Left lobe of liver (tissue), 2 donors: ENCODE results near the gene PPP4C. TPM values are rescaled to one million over a fixed set of nuclear protein-coding genes. Genes with fewer than 3 reads are reported as not detected.
"Not testable (repeated sequence)": the region's sequence is repeated elsewhere in the genome, so short reads cannot be mapped to it uniquely, and the experiment has no call there.

Source experiments
- ATAC-seq: fragments of 200-7000 bp; cut with Tn5 transposase; one replicate; pipeline ENCODE4 v1.9.1; 2020; ENCODE audit warnings: mild to moderate bottlenecking, moderate library complexity
- DNase-seq: peaks from one replicate; pipeline ENCODE4 v3.0.0-alpha.2; 2020; ENCODE audit warnings: low spot score
- total RNA-seq: library from RNA; stranded (reverse); gene quantifications from one replicate; pipeline ENCODE4 v1.2.1, GENCODE V29; 2021
- donor health status: DM: no; HTN: no; CAD: no; lungs with moderate emphysema.
- donor health status: DM: no; HTN: yes; CAD: no.

PPP4C gene
- 51.0 TPM for total RNA-seq

DNA sequence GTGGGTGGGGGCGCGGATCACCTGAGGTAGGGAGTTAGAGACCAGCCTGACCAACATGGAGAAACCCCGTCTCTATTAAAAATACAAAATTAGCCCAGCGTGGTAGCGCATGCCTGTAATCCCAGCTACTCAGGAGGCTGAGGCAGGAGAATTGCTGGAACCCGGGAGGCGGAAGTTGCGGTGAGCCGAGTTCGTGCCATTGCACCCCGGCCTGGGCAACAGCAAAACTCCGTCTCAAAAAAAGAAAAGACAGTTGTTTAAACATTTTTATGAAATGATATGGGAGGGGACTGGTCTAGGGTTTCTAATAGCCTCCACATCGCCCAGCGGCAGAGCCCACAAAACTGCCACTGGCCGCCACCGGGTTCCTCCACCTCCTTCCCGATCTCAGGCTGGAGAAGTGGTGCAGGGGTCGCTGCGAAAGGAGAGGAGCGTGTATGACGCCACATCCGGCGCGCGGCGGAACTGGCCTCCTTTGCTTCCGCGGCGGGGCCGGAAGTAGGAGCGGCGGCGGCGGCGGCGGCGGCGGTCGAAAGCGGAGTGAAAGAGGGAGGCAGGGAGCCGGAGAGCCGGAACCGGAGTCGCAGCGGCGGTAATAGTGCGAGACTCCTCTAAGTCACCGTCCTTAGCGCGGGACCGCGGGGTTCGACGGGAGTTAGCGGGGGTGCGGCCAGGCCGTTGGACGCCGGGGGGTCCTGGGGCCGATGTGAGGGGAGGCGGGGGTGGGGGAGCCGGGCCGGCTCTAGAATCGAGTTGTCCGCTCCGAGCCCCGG is at the start of gene PPP4C:
Gene PPP4C (plus strand): TSS at position 492 of the 773 bp plus-strand sequence. CDS start 384 bp downstream, outside the sequence.
- DNase-seq (peak; percentile 92), ATAC-seq (peak; percentile 95)

DNA sequence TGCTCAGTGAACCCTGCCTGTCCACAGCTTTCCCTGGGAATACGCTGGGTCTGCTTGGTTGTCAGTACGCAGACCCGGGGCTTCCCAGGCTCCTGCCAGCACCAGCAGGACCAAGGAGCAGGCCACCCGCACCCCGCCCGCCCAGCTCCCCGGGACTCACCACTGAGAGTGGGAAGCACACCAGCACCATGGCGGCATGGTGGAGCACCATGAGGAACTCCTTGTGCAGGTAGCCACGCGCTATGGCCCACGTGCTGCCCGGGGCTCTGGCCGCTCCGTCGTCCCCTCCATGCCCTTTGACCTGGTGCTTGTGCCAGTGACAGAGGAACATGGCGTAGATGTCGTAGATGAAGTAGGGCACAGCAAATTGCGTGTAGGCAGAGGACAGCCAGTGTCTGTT is 49.3 kb upstream of the PPP4C start:
- ATAC-seq (no peak), DNase-seq (no peak)

DNA sequence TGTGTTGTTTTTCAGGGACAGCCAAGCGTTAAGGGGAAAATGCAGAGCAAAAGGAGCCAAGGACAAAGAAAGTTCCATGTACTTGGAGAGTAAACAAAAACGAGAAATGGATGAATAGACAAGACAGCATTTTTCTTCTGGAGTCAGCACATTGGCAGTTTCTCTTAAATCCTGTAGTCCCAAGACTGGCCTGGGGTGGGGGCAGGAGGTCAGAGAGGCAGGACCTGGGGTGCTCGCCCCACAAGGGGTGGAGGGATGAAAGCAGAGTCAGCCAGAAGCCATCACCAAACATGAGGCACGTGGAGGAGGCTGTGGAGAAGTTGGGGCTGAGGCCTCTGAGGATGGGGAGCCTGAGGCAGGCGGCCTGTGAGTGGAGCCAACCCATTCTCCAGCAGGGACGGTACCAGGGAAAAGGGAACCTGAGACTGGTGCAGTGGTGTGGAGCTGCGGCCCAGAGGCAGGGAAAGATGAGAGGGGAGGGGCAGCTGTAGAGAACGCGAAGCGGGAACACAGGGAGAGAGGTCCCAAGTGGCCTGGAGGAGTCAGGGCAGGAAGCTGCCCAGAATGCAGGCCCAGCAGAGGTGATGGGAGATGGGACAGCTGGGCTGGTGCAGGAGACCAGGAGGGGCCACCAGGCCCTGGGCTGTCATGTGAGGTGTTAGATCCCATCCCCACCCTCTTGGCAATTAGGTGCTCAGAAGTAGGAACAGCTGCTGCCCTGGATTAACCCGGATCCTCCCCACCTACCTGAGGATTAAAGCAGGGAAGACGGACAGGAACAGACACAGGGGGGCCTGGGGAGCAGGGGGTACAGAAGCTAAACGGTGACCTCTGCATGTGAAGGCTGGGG is 48.0 kb upstream of the PPP4C start:
- DNase-seq (no peak), ATAC-seq (no peak)

DNA sequence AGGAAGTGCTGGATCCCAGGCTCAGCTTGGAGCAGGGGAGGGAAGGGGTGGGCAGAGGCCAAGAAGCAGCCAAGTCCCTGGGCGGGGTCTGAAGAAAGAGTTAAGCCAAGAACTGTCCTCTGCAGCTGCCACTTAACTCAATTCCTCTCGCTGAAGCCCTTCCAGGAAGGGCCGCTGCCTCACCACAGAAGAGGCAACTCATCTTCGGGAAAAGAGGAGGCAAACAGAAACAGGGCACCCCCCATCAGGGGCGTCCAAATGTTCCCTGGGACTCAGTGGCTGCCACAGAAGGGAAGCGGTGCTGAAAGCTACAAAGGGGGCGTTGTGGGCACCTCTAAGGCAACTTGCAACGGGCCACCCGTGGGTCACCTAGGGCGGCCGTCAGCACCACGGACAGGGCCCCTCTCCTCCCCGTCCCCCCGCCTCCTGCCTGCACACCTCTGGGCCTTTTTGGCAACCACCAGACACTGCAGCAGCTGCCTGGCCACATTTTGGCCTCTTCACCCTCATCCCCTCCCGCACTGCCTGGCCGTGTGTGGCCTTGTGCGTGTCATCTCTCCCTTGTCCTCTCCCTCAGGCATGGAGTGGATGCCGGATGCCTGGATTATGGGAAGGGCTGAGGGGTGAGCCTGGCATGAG is 47.2 kb upstream of the PPP4C start:
- ATAC-seq, result peak; percentile 59
- no peak for DNase-seq

DNA sequence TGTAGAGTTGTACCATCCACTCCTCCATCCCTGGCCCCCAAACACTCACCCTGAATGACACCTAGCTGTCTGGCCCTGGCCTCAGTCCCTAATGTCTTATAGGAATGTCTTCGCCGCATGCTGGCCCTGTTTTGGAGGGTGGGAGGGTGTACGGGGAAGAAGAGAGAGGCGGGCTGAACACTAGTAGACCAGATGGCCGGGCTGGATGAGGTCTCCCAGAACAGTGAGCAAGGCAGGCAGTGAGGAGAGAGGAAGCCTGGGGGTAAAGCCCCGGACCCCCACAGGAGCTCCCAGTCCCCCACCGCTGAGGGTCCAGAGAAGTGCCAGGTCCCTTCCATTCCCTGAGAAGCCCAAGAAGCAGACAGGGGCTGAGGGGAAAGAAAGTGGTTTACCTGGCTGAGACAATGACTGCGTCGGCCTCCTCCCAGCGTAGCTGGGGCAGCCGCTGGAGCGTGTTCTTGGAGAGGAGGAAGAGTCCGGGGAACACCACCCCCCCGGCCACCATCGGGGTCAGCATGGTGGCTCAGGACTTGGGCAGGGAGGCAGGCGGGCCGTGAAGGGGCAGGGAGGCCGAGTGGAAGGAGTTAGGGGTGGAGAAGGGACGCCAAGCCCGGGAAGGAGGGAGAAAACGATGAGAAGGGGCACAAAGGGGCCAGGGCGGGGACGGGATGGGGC is 45.6 kb upstream of the PPP4C start:
- DNase-seq (no peak), ATAC-seq (no peak)

DNA sequence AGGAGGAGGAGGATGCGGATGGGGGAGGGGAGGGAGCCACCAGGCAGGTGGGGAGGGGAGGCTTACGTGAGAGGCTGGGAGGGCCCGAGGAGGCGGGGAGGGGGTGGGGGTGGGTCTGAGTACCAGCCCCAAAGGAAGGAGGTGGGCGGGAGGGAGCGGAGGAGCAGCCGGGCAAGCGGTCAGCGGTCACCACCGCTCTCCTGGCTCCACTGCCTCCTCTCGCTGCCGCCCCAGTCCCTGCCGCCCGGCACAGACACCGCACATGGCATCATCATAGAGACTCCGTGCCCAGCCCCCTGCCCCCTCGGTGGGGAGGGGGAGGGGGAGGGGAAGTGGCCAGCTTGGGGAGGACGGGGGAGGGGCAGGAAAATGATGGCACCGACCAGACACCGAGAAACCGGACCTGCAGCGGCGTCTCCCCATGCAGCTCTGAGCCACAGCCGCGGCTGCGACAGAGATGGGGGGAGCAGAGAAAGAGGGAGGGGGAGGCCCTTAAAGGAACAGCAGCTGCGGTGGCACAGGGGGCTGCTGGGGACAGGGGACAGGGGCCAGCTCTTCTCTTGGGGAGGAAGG is 44.9 kb upstream of the PPP4C start, which contains the start of gene TLCD3B:
Gene TLCD3B (minus strand): TSS at position 431 of the 573 bp plus-strand sequence. CDS start 744 bp downstream, outside the sequence.
- DNase-seq, result no peak
- ATAC-seq, result peak; percentile 28

DNA sequence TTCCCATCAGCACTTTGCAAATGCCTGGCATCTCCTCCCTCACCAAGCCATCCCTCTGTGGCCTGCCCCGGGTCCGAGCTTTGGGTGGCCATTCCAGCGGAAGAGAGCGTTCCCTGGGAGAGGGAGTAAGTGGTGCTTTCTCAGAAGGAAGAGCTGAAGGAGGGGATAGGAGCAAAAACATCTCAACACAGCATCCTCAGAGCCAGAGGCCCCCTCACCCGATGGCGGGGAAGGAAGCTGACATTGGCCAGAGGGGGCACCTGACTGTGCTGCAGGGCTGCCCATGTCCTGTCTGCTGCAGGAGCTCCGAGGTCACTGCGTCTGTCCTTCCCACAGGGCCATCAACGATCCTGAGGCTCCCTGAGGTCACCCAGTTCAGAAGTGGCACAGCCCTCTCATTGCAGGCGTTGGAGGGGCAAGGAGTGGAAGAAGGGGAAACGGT is 44.3 kb upstream of the PPP4C start:
- ATAC-seq (no peak), DNase-seq (no peak)

DNA sequence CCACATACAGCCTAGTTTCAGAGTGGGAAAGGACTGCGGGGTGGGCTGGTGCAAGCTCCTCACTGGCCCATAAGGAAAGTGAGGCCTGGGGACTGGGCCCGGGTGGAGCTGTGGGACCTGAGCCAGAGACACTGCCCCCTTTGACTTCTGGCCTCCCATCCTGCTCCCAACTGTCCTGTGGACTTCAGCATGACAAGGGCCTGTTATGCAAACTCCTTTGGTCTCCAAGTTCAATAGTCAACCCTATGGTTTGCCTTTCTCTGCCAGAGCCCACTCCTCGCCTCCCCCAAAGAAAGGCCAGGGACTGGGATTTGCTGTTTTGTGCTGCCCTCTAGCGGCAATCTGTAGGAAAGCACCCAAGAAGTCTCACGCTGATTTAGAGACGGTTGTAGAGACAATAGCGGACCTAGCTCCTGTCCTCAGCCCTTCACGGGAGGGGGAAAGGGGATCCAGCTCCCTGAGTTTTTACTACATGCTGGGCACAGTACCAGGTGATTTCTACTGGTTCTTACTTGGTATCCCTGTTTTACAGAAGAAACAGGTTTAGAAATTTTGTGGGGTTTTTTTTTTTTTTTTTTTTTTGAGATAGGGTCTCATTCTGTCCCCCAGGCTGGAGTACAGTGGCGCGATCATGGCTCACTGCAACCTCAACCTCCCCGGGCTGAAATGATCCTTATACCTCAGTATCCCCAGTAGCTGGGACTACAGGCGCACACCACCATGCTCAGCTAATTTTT is 43.5 kb upstream of the PPP4C start:
- peak; percentile 75 for ATAC-seq
- DNase-seq, result no peak

DNA sequence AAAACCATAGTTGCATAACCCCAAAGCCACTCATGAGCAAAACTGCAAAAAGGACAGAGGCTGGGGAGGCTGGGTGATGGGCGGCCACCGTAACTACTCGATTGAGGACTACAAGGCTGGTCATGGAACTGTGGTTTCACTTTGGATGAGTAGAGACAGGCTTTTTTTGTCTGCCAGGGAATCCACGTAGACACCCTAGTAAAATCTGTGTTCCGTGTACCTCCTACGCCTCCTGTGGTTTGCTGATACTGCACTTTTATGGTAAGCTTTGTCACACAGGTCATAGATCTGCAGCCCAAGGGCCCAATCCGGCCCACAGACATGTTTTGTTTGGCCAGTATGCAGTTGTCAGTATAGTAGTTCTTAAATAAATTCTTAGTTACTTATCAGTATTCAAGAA is 42.5 kb upstream of the PPP4C start:
- no peak for ATAC-seq

DNA sequence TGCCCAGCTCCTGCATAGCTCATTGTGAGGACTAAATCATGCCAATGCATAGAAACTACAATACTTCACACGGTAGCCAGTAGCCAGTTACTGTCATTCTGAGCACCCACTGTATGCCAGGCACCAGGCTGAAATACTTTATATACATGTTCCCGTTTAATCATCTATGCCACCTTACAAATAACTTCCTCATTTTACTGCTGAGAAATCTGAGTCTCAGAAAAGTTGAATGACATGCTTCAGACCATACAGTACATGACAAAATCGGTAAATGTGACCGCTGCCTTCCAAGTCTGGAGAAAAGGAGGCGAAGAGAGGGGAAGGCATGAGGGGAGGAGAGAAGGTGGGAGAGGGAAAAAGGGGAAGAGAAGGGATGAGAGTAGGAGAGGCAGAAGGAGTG is 35.6 kb upstream of the PPP4C start:
- no peak for DNase-seq
- ATAC-seq, result no peak

More for the DNA sequence above, 42.5 kb upstream of the PPP4C start:
- DNase-seq, result no peak

DNA sequence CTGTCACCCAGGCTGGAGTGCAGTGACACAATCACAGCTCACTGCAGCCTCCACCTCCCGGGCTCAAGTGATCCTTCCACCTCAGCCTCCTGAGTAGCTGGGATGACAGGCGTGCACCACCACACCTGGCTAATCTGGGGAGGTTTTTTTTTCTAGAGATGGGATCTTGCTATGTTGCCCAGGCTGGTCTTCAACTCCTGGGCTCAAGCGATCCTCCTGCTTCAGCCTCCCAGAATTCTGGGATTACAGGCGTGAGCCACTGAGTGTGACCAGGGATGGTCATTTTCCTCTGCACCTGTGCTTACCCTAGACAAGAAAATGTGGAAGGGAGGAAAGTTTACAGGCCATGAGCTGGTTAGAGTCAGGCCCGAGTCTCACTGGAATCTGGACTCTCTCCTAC is 35.1 kb upstream of the PPP4C start:
- not testable (repeated sequence) for ATAC-seq, DNase-seq

DNA sequence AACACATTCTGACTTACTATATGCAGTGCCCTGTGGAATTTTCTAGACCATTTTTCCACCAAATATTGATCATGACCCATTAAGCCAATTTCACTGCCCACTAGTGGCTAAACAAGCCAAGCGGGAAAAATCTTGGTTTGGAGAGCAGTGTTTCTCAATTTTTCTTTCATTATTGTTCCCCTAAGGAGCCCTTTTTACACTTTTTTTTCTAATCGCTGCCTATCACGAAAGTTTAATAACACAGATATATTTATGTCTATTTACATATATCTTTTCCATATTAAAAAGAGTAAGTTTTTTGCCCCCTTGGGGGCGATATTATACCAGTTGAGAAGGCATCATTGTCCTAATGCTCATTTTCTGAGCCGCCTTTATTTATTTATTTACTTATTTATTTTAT is 34.0 kb upstream of the PPP4C start:
- DNase-seq (no peak), ATAC-seq (peak; percentile 50)

DNA sequence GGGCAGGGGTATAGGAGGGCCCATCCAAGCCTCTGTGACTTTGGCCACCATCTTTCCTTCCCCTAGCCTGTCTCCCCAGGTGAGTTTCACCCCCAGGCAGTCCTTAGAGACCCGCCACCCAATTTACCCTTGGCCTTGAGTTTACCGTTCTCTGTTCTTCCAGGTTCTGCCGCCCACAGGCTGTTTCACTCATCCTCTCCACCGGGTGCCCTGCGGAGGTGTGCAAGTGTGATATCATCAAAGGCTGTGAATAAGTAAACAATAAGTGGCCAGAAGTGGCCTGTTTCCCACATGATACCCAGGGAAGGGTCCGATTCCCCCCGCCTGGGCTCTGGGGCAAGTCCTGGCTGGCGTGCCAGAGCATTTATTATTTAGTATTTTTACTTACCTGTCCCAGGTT is 29.6 kb upstream of the PPP4C start:
- DNase-seq, result no peak
- ATAC-seq, result no peak

DNA sequence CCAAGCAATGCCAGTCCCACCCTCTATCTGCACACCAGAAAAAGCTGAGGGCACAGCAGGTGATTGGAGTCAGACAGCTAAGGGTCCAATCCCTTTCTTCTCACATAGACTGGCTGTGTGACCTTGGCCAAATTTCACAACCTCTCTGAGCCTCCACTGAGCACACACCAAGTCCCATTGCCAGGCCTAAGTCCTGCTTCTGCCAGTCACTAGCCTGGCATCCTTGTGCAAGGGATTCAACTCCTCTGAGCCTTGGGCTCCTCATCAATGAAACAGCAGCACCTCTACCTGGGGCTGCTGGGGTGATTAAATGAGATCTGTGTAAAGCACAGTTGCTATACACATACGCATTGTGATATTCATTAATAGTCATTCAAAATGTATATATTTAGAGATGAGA is 29.2 kb upstream of the PPP4C start:
- no peak for ATAC-seq
- no peak for DNase-seq

DNA sequence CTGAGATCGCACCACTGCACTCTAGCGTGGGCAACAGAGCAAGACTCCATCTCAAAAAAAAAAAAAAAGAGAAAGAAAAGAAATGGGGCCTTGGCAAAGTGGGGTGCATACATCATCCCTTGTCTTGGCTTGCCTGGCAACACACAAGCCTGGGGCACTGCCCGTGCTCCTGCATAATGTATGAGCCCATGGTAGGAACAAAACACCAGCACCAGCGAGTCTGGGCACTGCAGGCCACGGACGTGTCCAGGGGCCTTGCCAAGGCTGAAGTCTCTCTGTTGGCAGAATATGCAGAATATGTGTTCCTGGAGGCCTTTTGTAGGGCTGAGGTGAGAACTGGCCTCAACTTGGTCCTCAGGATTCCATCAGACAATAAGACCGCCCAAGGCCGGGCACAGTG is 25.9 kb upstream of the PPP4C start:
- DNase-seq, result no peak
- no peak for ATAC-seq

DNA sequence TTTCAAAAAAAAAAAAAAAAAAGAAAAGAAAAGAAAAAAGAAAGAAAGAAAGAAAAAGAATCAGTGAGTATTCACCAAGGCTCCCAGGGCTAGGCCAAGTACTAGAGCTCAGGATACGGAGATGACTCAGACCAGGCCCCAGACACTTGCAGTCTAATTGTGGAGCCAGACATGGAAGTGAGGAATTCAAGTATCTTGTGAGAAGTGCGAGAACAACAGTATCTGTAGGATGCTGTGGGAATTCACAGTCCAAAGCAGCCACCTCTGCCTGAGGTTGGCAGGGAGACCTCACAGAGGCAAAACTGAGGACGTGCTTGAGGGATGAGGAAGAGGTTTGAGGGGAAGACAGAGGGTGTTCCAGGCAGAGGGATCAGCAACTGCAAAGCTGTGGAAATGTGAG is 24.3 kb upstream of the PPP4C start:
- no peak for DNase-seq
- ATAC-seq, result no peak

DNA sequence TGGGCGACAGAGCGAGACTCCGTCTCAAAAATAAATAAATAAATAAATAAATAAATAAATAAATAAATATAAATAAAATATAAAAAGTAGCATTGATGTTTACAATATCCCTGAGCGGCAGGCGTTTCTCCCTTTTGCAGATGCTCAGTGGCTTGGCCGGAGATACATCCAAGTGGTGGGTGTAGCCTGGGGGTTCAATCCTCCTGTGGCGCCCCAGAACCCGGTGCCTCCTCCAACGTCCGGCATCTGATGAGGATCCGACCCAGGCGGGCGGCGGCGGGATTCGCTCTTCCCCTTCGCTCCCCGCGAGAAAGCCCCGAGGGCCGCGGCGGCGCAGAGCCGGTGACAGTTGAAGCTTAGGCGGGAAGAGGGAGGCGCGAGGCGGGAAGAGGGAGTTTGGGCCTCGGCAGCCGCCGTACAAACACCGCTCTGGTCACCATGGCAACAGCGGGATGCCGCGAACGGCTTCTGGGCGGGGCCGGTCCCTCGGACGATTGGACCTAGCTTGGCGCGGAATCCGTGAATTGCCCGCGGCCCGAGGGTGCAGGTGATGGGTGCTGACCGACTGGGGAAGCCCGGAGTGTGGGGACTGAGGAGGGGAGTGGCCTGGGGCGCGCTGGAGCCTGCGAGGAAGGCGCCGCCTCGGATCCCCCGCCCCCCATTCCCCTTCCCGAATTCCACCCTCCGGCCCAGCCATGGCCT is 23.0 kb upstream of the PPP4C start:
- ATAC-seq, result peak; percentile 98

DNA sequence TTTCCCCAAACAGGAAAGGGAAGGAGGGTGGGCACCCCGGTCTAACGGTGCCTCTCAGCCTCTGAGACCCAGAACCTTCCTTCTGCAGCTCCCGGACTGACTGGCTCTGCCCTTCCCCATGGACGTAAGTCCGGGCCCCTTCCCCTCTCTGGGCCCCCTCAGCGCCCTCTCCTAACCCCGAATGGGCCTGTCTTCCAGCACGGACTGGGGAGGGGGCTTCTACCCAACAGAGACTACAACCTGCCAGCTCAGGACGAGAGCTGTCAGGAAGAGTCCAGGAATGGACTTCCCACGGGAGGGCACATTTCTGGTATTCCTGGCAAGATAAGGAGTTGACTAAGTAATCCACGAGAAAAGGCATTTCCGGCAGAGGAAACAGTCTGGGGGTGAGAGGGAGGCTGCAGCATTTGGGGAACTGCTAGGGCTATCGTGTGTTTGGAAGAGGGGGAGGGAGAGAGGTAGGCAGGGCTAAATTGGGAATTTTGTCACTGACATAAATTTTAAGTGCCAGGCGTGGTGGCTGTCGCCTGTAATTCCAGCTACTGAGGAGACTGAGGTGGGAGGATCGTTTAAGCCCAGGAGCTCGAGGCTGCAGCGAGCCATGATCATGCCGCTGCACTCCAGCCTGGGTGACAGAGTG is 22.3 kb upstream of the PPP4C start:
- ATAC-seq, result no peak
- no peak for DNase-seq

More for the DNA sequence above, 23.0 kb upstream of the PPP4C start:
- peak; percentile 96 for DNase-seq

DNA sequence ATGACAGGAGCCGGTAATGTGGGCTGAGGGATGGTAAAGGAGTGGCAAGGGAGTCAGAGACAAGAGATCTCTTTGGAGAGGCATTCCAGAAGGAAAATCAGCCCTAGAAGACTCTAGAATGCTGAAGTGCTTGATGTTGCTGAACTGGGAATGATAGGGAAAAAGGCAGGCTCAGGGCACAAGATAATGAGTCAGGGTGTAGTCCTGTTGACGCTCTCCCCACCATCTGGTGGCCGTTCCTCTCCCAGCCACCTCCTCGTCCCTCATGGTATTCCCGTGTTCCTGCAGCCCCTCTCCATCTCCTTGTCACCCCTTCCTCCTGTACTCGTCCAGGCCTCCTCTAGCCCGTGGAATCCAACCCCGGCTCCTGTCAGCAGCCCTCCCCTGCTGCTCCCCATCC is 21.3 kb upstream of the PPP4C start:
- DNase-seq (no peak), ATAC-seq (no peak)
